SK-N-SH (cell line): Measurements from ENCODE around the gene SCN3A. TPM values are rescaled to one million over a fixed set of nuclear protein-coding genes. Genes with fewer than 3 reads are reported as not detected.

Experiments
- CTCF ChIA-PET: fragments of 300-600, 350-600 bp; formaldehyde crosslinking; extraction: SDS; loops from one replicate; lab custom pipeline; 2021; lab: Yijun Ruan, JAX
- POLR2A ChIA-PET: fragments of 350-600 bp; sonication (Branson Sonifier 250); formaldehyde crosslinking; extraction: SDS; loops from one replicate; lab custom pipeline; 2020; ENCODE audit warnings: antibody characterized with exemption, inconsistent platforms; lab: Yijun Ruan, JAX
- DNase-seq: peaks from one replicate; pipeline ENCODE4 v3.0.0; 2012
- H2AFZ ChIP-seq: fragments of 200-600 bp; sonication (generic); 2 replicates; pipeline ENCODE4 v1.8.1; 2016; ENCODE audit warnings: antibody characterized with exemption, mild to moderate bottlenecking, low read depth
- H3F3A ChIP-seq: fragments of 200-600 bp; sonication (generic); replicated peaks from 2 replicates; pipeline ENCODE3; 2016; ENCODE audit warnings: antibody characterized with exemption, mild to moderate bottlenecking; ENCODE audit not compliant: insufficient read depth
- H3K27ac ChIP-seq, 2 experiments: fragments of 200-500 bp in 1 of 2; fragments of 200-600 bp in 1 of 2; sonication (Bioruptor generic) in 1 of 2; sonication (generic), shearing (Covaris generic) in 1 of 2; 2 replicates each; pipeline versions ENCODE4 v1.5.1 to v1.6.1; 2014 to 2016; ENCODE audit warnings: low read depth in 2 of 2, inconsistent platforms in 1 of 2, low read length in 1 of 2, mild to moderate bottlenecking in 1 of 2, mixed read lengths in 1 of 2
- H3K27me3 ChIP-seq: fragments of 200-600 bp; sonication (generic), shearing (Covaris generic); 2 replicates; pipeline ENCODE4 v1.6.1; 2016; ENCODE audit warnings: mixed run types; ENCODE audit not compliant: insufficient read depth
- H3K36me3 ChIP-seq, 2 experiments: fragments of 200-500 bp in 1 of 2; fragments of 200-600 bp in 1 of 2; sonication (Bioruptor generic) in 1 of 2; sonication (generic) in 1 of 2; replicated peaks in 1 of 2; 2 replicates each; pipeline versions ENCODE3 to v1.5.1; 2014 to 2016; ENCODE audit warnings: low read length in 1 of 2, mild to moderate bottlenecking in 1 of 2; ENCODE audit not compliant: insufficient read depth in 2 of 2, control insufficient read depth in 1 of 2
- H3K4me1 ChIP-seq, 2 experiments: fragments of 200-500 bp in 1 of 2; fragments of 200-600 bp in 1 of 2; sonication (Bioruptor generic) in 1 of 2; sonication (generic), shearing (Covaris generic) in 1 of 2; 2 replicates each; pipeline versions ENCODE4 v1.5.1 to v1.6.1; 2014 to 2016; ENCODE audit warnings: low read depth in 1 of 2, low read length in 1 of 2, mixed run types in 1 of 2; ENCODE audit not compliant: insufficient read depth in 2 of 2, control insufficient read depth in 1 of 2
- H3K4me2 ChIP-seq: fragments of 200-600 bp; sonication (generic), shearing (Covaris generic); 2 replicates; pipeline ENCODE4 v1.6.1; 2017; ENCODE audit warnings: mixed run types
- H3K4me3 ChIP-seq, 2 experiments: fragments of 200-500 bp in 1 of 2; fragments of 200-600 bp in 1 of 2; sonication (Bioruptor generic) in 1 of 2; sonication (generic), shearing (Covaris generic) in 1 of 2; 2 replicates each; pipeline versions ENCODE4 v1.5.1 to v1.8.1; 2014 to 2016; ENCODE audit warnings: low read depth in 2 of 2, inconsistent platforms in 1 of 2, low read length in 1 of 2, mild to moderate bottlenecking in 1 of 2, mixed read lengths in 1 of 2, moderate library complexity in 1 of 2
- H3K79me2 ChIP-seq: fragments of 200-600 bp; sonication (generic); 2 replicates; pipeline ENCODE4 v1.8.1; 2017; ENCODE audit warnings: mild to moderate bottlenecking; ENCODE audit not compliant: insufficient read depth
- H3K9ac ChIP-seq: fragments of 200-600 bp; sonication (generic); 2 replicates; pipeline ENCODE4 v1.6.1; 2017; ENCODE audit warnings: mixed run types
- H3K9me2 ChIP-seq: fragments of 200-600 bp; sonication (generic); 2 replicates; pipeline ENCODE4 v1.6.1; 2017; ENCODE audit warnings: mixed run types
- H3K9me3 ChIP-seq: fragments of 200-600 bp; sonication (generic); 2 replicates; pipeline ENCODE4 v1.6.1; 2017; ENCODE audit warnings: mixed run types, mild to moderate bottlenecking, moderate library complexity
- H4K20me1 ChIP-seq: fragments of 200-600 bp; sonication (generic); 2 replicates; pipeline ENCODE4 v1.6.1; 2017; ENCODE audit warnings: mild to moderate bottlenecking, mixed run types; ENCODE audit not compliant: insufficient read depth
- EP300 ChIP-seq, 2 experiments: IDR thresholded peaks; 2 replicates each; pipeline versions ENCODE4 v1.4.0 to v1.6.1; 2012; ENCODE audit warnings: borderline replicate concordance in 1 of 2, low read depth in 1 of 2, low read length in 1 of 2
- FOSL2 ChIP-seq: IDR thresholded peaks from 2 replicates; pipeline ENCODE4 v1.4.0; 2012; ENCODE audit warnings: low read depth, mild to moderate bottlenecking, moderate library complexity, borderline replicate concordance
- FOXJ3 ChIP-seq: sonication (generic); formaldehyde crosslinking; IDR thresholded peaks from 2 replicates; pipeline ENCODE4 v1.5.1; 2020; ENCODE audit warnings: mild to moderate bottlenecking, missing genetic modification reagents
- GATA2 ChIP-seq: sonication (generic); formaldehyde crosslinking; IDR thresholded peaks from 2 replicates; pipeline ENCODE4 v1.5.0; 2020; ENCODE audit warnings: mild to moderate bottlenecking, missing genetic modification reagents
- JUND ChIP-seq: IDR thresholded peaks from 2 replicates; pipeline ENCODE4 v1.4.0; 2012
- MXI1 ChIP-seq: IDR thresholded peaks from 2 replicates; pipeline ENCODE4 v1.6.1; 2012; ENCODE audit warnings: mild to moderate bottlenecking, low read depth, low read length, improper control_type of control experiment
- POLR2AphosphoS5 ChIP-seq: IDR thresholded peaks from 2 replicates; pipeline ENCODE4 v1.6.1; 2012; ENCODE audit warnings: low read depth, low read length
- RCOR1 ChIP-seq: fragments of 150-350 bp; IDR thresholded peaks from 2 replicates; pipeline ENCODE4 v1.6.1; 2017; ENCODE audit warnings: antibody characterized with exemption, low read length
- RXRA ChIP-seq: IDR thresholded peaks from 2 replicates; pipeline ENCODE4 v1.4.0; 2012; ENCODE audit warnings: low read depth, mild to moderate bottlenecking, borderline replicate concordance
- SIN3A ChIP-seq: IDR thresholded peaks from 2 replicates; pipeline ENCODE4 v1.6.1; 2012; ENCODE audit warnings: low read depth, mild to moderate bottlenecking, low read length, moderate library complexity, borderline replicate concordance
- TAF1 ChIP-seq: IDR thresholded peaks from 2 replicates; pipeline ENCODE4 v1.6.1; 2012; ENCODE audit warnings: low read depth, mild to moderate bottlenecking, low read length, moderate library complexity, borderline replicate concordance
- TEAD4 ChIP-seq: IDR thresholded peaks from 2 replicates; pipeline ENCODE4 v1.4.0; 2012; ENCODE audit warnings: mild to moderate bottlenecking, borderline replicate concordance; ENCODE audit not compliant: insufficient read depth
- ZBTB33 ChIP-seq: IDR thresholded peaks from 2 replicates; pipeline ENCODE4 v1.4.0; 2012; ENCODE audit warnings: low read depth, borderline replicate concordance
- WGBS: methylation state at CpG from one replicate; pipeline ENCODE4 v1.1.6; 2017; ENCODE audit warnings: low lambda C conversion rate; 5-methylcytosine and 5-hydroxymethylcytosine counted together
- polyA plus RNA-seq, 3 experiments: library from polyadenylated mRNA; depleted of rRNA; stranded (reverse); fragments of >200 nt; gene quantifications; 2 replicates each; pipeline ENCODE4 v1.2.3, GENCODE V29; 2012
- TF ChIP-seq, protein P1 (sequence below): fragments of 200-600 bp; sonication (generic); IDR thresholded peaks from 2 replicates; pipeline ENCODE4 v1.6.1; 2017; ENCODE audit warnings: antibody characterized with exemption, mild to moderate bottlenecking, moderate library complexity
- TF ChIP-seq, protein P2 (sequence below): IDR thresholded peaks from 2 replicates; pipeline ENCODE4; 2012

Gene SCN3A
- polyA plus RNA-seq, 1 of the 3 experiments (the other 2 are of a cell fraction): 0.33 TPM

DNA sequence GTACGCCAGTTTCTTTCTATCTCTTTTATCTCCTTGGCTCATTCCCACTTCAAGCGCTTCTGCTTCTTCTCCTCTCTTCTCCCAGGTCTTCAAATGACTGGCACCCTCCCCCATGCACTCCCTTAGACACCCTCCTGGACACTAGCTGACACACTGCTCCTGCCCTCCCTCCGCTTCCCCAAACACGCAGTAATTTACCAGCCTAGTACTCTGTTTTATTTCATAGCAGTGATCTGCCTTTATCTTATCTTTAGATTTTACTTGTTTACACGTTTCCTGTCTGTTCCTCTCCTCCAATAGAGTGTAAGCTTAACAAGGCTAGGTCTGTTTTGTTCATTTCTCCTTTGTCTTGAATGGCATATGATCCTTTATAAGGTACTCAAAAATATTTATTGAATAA, 93.9 kb downstream of the SCN3A start:
- Histone ChIP-seq H3K27ac (no peak overlapping the region), H3K36me3 (no peaks in the 10 kb centered on the region), H3K4me3 (no peak overlapping the region), H3K9ac (no peak overlapping the region), H3K9me2 (no peaks in the 10 kb centered on the region), H3K79me2 (no peaks in the 10 kb centered on the region), H3K4me1 (peaks cover 10 to 29% of the 10 kb centered on the region in 2 experiments), H4K20me1 (no peaks in the 10 kb centered on the region), H2AFZ (0 out of 2 replicates have a peak overlapping the region, but pooled peaks have one; percentile 17), H3K27me3 (no peaks in the 10 kb centered on the region), H3K9me3 (no peaks in the 10 kb centered on the region), H3K4me2 (no peak overlapping the region), H3F3A (peaks cover 19% of the 10 kb centered on the region)
- POLR2A ChIA-PET: no interaction called here
- no peak for TF ChIP-seq FOSL2
- TF ChIP-seq, protein P1, sequence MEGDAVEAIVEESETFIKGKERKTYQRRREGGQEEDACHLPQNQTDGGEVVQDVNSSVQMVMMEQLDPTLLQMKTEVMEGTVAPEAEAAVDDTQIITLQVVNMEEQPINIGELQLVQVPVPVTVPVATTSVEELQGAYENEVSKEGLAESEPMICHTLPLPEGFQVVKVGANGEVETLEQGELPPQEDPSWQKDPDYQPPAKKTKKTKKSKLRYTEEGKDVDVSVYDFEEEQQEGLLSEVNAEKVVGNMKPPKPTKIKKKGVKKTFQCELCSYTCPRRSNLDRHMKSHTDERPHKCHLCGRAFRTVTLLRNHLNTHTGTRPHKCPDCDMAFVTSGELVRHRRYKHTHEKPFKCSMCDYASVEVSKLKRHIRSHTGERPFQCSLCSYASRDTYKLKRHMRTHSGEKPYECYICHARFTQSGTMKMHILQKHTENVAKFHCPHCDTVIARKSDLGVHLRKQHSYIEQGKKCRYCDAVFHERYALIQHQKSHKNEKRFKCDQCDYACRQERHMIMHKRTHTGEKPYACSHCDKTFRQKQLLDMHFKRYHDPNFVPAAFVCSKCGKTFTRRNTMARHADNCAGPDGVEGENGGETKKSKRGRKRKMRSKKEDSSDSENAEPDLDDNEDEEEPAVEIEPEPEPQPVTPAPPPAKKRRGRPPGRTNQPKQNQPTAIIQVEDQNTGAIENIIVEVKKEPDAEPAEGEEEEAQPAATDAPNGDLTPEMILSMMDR: no peak
- TF ChIP-seq, protein P2, sequence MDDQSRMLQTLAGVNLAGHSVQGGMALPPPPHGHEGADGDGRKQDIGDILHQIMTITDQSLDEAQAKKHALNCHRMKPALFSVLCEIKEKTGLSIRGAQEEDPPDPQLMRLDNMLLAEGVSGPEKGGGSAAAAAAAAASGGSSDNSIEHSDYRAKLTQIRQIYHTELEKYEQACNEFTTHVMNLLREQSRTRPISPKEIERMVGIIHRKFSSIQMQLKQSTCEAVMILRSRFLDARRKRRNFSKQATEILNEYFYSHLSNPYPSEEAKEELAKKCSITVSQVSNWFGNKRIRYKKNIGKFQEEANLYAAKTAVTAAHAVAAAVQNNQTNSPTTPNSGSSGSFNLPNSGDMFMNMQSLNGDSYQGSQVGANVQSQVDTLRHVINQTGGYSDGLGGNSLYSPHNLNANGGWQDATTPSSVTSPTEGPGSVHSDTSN: no peak
- TF ChIP-seq RCOR1: no peak
- TF ChIP-seq TAF1: no peak
- no peak for TF ChIP-seq ZBTB33
- no peak for TF ChIP-seq FOXJ3 (CRISPR knock-in tag)
- TF ChIP-seq SIN3A: no peak
- TF ChIP-seq JUND: no peak
- peak in 1 of 2 experiments; percentile 21; a peak in 1 of 4 replicates for TF ChIP-seq EP300 (IDR thresholded peaks at IDR 0.05; ENCODE audit: borderline replicate concordance in 1 of 2, low read depth in 1 of 2, low read length in 1 of 2)
- no peak for TF ChIP-seq MXI1
- TF ChIP-seq RXRA: no peak
- peak; percentile 37; the same call in 1 of the 2 replicates for TF ChIP-seq GATA2 (CRISPR knock-in tag)
- TF ChIP-seq TEAD4: no peak
- TF ChIP-seq POLR2AphosphoS5: no peak
- 65% methylated on average over 5 of the region's 5 CpGs for WGBS
- CTCF ChIA-PET: interaction anchor here (1.6 kb wide), 1 partner anchor 93 kb away, joined by 5 read pairs; no protein-coding TSS in a partner anchor
- DNase-seq: no peak
